Measurements from ENCODE around the gene TOR1A.

The TOR1A gene, protein sequence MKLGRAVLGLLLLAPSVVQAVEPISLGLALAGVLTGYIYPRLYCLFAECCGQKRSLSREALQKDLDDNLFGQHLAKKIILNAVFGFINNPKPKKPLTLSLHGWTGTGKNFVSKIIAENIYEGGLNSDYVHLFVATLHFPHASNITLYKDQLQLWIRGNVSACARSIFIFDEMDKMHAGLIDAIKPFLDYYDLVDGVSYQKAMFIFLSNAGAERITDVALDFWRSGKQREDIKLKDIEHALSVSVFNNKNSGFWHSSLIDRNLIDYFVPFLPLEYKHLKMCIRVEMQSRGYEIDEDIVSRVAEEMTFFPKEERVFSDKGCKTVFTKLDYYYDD

DNA sequence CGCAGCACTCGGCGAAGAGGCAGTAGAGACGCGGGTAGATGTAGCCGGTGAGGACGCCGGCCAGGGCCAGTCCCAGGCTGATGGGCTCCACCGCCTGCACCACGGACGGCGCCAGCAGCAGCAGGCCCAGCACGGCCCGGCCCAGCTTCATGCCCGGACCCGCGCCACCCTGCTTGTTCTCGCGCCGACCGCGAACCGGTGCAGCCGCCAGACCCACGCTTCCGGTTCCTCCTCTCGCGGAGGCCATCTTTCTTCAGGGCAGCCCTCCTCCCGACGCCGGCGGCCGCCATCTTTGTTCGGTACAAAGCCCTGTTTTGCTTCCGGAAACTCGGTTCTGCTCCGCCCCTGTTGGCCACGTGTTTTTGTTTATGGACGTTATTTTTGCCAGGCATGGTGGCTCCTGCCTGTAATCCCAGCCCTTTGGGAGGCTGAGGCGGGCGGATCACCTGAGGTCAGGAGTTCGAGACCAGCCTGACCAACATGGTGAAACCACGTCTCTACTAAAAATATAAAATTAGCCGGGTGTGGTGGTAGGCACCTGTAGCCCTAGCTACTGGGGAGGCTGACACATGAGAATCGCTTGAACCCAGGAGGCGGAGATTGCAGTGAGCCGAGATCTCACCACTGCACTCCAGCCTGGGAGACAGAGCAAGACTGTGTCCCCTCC, at the start of gene TOR1A:
Gene TOR1A (minus strand): TSS at position 202 of the 667 bp plus-strand sequence. CDS start 51 bp downstream, at position 151.
- DNase-seq: peak; percentile 30 to 94 (median 88)

DNA sequence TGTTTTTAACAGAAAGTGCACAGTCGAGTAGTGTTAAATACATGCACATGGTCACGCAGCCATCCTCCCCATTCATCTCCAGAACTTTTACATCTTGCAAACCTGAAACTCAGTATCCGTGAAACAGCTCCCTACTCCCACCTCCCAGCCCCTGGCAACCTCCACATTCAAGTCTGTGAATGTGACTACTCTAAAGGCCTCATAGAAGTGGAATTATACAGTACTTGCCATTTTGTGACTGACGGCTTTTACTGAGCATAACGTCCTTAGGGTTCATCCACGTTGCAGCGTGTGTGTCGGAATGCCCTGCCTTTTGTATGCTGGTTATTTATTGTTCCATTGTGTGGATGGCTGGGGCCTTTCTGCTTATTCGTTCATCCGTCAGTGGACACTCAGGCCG, 47.1 kb upstream of the TOR1A start:
- DNase-seq: no peak

DNA sequence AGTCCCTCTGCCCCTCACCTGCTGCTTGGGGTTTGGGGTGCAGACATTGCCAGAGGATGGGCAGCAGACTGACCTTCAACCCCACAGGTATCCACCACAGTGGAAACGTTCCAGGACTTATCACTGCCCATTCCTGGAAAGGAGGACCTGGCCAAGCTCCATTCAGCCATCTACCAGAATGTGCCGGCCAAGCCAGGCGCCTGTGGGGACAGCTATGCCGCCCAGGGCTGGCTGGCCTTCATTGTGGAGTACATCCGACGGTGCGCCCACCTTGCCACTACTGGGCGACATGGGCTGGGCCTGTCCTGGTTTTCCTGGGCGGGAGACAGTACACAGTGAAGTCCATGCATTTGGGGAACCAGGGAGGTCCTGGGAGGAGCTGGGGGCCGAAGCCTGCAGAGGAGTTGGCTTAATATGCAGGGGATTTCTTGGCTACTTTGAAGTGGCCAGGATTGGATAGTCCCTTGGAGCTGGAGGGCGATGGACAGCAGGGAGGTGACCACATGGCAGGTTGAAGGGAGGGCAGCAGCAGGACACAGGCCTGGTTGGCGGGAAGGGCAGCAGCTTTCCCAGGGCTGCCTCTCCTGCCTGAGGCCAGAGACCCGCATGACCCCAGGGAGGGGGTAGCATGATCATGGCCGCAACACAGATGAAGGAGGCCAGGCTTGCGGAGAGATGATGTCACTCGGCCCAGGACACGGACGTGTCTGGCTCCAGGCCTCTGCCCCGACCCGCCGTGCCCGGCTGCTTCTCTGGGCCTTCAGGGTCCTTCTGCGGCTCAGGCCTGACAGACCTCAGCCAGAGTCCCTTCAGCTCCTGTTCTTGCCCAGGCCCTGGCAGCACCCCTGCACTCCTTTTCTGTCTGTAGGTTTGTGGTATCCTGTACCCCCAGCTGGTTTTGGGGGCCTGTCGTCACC, 45.9 kb upstream of the TOR1A start:
- DNase-seq: no peak

DNA sequence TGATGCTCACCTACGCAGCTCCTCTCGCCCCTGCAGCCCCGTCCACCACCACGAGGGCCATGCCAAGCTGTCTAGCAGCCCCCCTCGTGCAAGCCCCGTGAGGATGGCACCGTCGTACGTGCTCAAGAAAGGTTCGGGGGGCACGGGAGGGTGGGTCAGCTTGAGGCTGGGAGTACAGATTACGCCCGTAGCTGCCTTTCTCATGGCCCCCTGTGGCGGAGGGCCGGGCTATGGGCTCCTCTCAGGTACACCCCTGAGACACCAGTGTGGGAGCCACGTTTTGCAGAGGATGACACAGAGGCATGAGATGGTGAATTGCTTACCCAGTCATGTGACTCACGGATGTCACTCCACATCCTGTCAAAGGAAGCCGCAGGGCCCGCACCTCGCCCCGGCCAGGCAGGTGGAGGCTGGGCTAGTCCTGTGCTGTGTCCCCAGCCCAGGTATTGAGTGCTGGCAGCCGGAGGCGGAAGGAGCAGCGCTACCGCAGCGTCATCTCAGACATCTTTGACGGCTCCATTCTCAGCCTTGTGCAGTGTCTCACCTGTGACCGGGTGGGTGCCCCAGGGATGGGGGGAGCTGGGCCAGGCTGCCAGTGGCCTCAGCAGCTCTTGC, 45.0 kb upstream of the TOR1A start:
- DNase-seq: no peak

DNA sequence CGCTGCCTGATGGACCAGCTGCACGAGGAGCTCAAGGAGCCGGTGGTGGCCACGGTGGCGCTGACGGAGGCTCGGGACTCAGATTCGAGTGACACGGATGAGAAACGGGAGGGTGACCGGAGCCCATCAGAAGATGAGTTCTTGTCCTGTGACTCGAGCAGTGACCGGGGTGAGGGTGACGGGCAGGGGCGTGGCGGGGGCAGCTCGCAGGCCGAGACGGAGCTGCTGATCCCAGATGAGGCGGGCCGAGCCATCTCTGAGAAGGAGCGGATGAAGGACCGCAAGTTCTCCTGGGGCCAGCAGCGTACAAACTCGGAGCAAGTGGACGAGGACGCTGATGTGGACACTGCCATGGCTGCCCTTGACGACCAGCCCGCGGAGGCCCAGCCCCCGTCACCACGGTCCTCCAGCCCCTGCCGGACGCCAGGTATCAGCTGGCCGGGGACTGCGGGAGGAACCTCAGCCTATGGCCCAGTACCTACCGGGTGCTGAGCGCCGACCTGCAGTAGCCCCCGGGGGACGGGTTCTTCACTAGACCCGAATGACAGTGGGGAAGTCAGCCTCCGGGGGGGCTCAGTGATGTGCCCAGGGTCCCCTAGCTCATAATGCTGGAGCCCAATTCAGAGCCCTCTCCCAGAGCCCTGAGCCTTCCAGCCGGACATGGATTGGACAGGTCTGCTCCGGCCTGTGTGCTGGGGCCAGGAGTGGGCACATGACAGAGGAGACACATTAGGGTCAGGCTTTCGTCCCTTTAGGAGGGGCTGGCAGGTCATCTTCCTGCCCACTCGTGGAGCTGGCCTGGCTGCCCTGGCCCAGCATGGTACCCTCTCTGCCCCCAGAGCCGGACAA, 44.3 kb upstream of the TOR1A start:
- DNase-seq: no peak

DNA sequence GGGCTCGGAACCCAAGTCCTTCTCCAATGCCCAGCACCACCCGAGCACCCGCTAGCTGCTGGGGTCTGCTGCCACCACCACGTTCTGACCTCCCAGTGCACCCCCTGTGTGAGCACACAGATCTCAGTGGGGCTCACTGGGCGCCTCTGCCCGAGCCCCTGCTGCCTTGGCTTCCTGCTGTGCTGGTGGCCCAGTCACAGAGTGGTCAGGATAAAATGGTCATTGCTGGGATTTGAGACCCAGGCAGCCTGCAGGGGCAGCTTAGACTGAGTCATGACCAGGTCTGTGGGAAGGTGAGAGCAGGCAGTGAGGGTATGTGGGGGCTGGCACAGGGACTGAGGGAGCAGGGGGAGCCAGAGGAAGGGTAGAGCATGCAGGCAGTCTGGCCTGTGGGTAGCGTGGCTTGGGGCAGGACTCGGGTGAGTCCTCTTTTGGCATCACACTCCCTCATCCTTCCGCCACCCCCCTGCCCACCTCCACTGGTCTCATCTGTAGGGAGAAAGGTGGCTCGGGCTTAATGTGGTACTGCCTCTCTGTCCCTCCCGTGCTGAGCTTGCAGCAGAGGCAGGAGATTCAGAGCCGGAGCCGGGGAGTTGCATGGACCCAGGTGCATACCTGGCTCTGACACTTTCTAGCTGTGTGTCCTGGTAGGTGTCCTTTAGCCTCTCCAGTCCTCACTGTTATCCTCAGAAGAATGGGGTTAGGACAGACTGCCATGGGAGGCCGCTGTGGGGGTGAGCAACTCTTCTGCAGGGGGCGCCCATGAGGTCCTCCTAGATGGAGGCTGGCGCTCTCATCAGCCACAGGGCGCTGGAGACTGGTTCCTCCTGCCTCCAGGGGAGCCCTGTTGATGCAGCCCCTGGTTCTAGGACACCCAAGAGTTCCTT, 43.4 kb upstream of the TOR1A start:
- no peak for DNase-seq

DNA sequence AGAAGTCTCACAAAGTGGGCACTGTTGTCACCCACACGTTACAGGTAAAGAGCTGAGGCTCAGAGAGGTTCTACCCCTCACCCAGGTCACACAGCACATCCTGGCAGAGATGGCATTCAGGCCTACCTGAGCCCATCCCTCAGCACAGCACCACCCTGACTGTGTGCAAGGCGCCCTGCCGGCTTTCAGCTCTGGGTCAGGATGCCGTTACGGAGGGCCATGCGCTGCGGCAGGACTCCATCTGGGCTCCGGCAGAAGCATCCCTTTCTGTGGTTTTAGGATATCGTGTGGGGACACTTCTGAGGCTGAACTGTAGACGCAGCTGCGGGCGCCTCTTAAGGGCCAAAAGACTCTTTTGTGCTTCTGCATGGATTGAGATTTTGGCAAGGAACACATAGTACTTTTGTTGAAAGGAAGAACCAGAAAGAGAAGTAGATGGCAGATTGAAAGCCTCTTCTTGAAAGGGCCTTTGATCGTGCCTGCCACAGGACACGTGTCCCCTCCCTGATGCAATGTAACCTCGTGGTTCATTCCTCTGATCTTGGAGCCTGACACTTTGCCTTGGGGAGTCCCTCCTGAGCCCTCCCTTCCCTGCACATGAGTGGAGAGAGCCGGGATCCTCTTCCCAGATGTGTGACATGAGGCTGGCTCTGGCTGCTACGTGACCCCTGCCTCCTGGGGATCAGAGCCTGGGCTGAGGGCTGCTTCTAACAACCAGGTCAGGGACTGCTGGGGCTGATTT, 42.6 kb upstream of the TOR1A start:
- DNase-seq: no peak

DNA sequence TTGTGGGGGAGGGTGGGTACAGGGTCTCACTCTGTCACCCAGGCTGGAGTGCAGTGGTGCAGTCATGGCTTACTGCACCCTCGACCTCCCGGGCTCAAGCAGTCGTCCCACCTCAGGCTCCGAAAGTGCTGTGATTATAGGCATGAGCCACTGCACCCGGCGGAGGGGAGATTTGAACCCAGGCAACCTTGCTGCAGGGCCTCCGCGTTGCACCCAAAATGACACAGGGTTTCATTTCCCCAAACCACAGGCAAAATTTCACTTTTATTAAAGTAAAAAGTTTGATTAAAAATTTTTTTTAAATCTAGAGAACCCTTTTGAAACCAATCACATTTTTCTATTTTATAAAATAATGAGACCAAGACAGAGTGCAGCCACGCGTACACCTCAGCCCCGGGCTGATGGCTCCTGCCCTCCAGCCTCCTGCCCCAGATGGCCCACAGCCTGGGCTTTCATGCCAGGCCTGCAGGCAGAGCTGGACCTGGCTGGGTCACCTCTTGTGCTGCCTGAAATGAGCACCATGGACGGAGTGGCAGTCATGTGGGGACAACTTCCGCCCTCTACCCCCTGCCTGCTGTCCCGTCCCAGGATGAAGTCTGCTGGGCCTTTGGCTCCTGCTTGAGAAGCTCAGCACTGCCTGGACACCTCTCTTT, 41.9 kb upstream of the TOR1A start:
- DNase-seq: no peak

DNA sequence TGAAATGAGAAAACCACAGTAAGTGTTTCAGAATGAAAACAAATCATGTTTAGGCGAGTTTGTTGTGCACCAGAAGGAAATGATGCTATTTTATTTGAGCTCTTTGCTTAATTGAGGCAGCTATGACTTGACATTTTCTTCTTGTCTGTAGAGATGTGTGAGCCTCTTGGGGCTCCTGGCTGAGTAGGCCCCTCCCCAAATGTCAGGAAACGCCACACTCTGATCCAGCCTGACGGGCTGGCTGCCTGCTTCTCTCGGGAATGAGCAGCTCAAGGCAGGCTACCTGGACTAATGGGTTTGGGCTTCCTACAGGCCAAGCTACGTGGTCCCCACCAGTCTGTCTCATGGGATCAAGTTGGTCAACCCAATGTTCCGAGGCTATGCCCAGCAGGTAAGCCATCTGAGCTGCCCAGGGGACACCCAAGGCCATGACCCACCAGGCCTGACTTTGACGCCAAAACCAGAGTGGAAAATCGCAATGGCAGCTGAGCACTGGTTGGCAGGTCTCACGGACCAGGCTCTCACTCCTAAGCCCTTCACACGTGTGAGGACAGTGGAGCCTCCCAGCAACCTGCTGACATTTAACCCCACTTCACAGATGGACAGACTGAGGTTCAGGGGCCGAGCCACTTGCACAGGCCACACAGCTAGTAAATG, 41.2 kb upstream of the TOR1A start:
- no peak for DNase-seq

DNA sequence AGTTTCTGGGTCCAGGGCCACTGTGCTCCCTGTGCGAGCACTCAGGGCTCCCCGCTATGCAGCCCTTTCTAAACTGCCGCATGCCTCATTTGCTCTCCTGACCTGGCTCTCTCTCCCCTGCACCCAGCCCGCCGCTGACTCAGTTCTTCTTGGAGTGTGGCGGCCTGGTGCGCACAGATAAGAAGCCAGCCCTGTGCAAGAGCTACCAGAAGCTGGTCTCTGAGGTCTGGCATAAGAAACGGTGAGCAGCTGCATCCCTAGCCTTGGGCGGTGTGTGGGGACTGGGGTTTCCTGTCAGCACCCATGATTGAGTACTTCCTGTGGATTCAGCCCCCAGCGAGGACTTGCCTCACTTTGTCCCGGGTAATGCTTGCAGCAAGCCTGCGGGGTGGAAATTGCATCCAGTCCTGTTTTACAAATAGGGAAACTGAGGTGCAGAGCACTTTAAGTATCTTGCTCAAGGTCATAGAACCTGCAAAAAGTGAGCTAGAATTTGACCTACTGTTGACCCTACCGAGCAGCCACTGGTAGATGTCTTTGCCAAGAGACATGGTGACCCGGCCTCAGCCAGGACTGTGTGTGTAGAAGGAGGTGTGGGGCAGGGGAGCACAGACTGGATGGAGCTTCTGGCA, 39.2 kb upstream of the TOR1A start:
- no peak for DNase-seq

DNA sequence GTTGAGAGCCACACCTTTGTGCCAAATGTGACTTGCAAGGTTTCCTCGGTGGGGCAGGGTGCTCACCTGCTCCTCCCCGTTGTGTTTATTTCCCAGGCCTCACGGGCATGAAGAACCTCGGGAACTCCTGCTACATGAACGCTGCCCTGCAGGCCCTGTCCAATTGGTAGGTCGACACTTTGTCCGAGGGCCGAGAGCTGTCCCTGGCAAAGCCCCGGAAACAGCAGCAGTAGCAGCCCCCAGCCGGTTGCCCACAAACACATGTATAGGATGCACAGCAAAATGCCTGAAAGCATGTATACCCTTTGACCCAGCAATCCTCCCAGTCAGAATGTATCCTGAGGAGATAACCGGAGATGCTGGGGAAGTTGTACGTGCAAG, 37.5 kb upstream of the TOR1A start:
- no peak for DNase-seq

DNA sequence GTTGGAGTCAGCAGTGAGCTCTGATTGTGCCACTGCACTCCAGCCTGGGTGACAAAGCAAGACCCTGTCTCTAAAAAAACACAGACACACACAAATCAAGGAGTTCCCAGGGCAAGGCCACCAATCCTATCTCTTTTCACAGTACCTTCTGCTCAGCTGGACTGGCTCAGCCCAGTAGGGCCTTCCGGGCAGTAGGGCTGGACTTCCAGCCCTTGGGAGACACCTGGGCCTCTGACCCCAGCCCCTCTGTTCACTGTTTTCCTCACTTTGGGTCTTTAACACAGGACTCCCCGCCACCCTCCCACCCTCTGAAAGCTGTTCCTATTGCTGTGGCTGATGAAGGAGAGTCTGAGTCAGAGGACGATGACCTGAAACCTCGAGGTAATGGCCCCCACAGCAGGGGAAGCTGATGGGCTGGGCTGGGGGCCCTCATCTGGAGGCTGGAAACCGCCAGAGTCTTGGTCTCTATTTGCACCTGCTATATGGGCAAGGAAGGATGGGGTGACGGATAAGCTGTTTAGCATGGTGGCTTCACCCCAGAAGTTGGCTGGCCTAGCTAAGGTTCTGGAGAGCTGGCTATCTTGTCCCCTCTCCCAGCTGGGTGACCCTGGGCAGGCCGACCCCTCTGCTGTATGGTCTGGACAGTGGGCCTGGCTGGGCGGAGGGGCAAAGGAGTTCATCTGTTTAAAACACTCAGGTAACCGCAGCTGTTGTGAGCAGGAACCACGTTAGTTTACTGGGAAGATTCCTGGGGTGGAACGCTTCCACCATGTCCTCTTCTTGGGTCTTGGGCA, 36.9 kb upstream of the TOR1A start:
- no peak for DNase-seq

DNA sequence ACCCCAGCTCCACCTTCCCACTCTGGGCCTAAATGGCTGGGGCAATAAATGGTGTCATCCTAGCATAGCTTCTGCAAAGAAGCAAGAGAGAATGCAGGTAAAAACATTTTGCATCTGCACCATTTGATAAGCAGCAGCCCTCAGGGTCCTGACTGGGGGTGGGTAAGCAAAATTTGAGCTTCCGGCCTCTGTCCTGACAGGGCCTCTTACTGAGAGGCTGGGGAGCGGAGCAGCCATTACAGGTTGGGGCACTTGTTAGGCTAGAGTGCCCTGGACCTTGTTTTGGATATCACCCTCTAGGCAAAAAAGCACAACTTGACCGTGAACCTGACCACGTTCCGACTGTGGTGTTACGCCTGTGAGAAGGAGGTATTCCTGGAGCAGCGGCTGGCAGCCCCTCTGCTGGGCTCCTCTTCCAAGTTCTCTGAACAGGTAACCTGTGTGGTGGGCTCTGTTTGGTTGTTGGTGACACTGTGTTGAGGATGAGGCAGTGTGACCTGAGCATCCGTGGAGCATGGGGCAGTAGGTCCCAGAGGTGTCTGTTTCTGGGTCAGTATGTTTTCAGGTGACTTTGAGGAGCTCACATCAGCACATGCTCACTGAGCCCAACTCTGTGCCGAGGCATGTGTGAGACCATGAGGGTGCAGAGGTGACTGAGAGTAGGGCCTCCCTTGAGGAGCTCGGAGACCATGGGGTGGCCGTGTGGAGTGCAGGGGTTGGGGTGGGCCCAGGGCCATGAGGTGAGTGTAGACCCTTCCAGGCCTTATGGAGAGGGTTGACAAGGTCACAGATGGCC, 34.4 kb upstream of the TOR1A start:
- DNase-seq: no peak

DNA sequence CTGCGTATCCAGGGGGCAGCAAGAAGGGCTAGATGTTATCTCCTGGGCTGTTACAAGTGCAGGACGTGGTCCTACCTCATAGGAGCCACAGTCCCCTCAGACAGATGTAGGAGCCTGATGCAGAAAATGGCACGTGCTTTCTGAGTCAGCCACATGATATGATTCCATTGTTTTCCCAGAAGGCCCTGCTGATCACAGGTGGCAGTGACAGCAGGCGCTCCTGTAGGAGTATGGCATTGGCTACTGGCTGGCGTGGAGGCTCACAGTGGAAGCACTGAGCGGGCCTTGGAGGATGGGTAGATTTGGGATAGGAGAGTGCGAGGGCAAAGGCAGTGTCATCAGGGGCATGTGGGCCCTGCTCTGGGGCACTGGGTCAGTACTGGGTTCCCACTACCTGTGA, 33.3 kb upstream of the TOR1A start:
- DNase-seq: no peak

DNA sequence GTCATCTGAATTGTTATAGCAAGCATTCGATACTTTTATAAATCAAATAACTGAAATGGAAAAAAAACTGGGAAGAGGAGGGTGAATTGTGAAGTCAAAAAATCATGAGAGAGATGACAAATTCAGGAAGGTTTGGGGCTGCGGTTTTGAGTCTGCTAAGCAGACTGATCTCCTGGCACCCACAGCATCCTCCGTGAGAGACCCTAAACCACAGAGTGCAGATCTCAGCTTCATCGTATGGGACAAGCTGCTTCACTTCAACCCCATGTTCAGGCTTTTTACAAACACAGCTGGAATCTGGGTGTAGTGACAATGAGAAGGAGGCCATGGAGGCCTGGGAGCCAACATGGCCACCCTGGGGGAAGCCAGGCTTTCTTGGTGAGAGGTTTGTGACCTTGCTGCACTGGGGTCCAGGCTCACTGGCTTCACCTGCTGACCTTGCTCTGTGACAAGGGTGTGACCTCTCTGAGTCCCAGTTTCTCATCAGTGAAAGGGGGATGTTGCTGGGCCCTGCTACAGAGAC, 30.7 kb upstream of the TOR1A start:
- DNase-seq: no peak

DNA sequence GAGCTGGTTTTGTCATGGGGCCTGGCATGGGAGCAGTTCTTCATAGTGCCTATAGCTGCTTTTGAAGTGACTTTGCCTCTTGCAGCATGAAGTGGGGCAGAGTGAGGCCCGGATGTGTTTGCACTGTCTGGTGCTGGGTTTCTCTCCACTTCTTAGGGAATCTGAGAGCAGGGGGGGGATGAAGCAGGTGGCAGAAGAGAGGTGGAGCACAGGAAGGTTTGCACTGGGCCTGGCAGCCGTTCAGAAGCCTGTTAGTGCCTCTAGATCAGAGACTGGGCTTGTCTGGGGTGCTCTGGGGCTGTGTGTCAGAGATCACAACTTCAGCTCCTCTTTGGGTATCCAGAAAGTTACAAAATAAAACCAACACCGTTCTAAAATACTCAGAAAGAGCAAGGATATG, 29.7 kb upstream of the TOR1A start:
- DNase-seq: no peak

All from C1 segment of cervical spinal cord (tissue), 14 donors.